HG02642 (cell line): ENCODE data around the gene OR4E2.
"Not testable (repeated sequence)": the region's sequence is repeated elsewhere in the genome, so short reads cannot be mapped to it uniquely, and the experiment has no call there.

Source experiments
- ATAC-seq: cut with Tn5 transposase; IDR thresholded peaks from one replicate; pipeline ENCODE4 v1.9.1; 2021; ENCODE audit warnings: mild to moderate bottlenecking; ENCODE audit not compliant: unreplicated experiment, poor library complexity

Gene OR4E2

GRCh38 chr14:21653331-21653885 is at the start of gene OR4E2:
OR4E2 (plus strand) TSS chr14:21653835; CDS start chr14:21665083, 11,248 bp downstream.
- no peak for ATAC-seq

- ATAC-seq: no peak
Measured at GRCh38 chr14:21612324-21612723, 41.3 kb upstream of the OR4E2 start.

GRCh38 chr14:21614240-21614639 is 39.4 kb upstream of the OR4E2 start:
- no peak for ATAC-seq

- ATAC-seq: no peak
Measured at GRCh38 chr14:21617614-21618013, 36.0 kb upstream of the OR4E2 start.

GRCh38 chr14:21626491-21627230 is 27.0 kb upstream of the OR4E2 start:
- no peak for ATAC-seq

GRCh38 chr14:21630503-21630902 is 23.1 kb upstream of the OR4E2 start:
- ATAC-seq: not testable (repeated sequence)

- no peak for ATAC-seq
Measured at GRCh38 chr14:21631084-21631483, 22.6 kb upstream of the OR4E2 start.

GRCh38 chr14:21634840-21635239 is 18.8 kb upstream of the OR4E2 start, which contains the start of gene OR10G2:
OR10G2 (minus strand) TSS chr14:21634940; CDS start chr14:21634842, 98 bp downstream.
- no peak for ATAC-seq

- no peak for ATAC-seq
Measured at GRCh38 chr14:21642683-21643082, 11.0 kb upstream of the OR4E2 start.

GRCh38 chr14:21643407-21643806 is 10.2 kb upstream of the OR4E2 start:
- no peak for ATAC-seq

GRCh38 chr14:21647380-21647779 is 6.3 kb upstream of the OR4E2 start:
- ATAC-seq: no peak

- ATAC-seq: no peak
Measured at GRCh38 chr14:21652209-21652808, 1.3 kb upstream of the OR4E2 start.

- no peak for ATAC-seq
Measured at GRCh38 chr14:21654215-21654614, 580 bp downstream of the OR4E2 start.

GRCh38 chr14:21656980-21657379 is 3.3 kb downstream of the OR4E2 start:
- no peak for ATAC-seq

GRCh38 chr14:21668377-21668776 is 14.7 kb downstream of the OR4E2 start:
- no peak for ATAC-seq

- no peak for ATAC-seq
Measured at GRCh38 chr14:21669284-21669683, 15.6 kb downstream of the OR4E2 start.

- no peak for ATAC-seq
Measured at GRCh38 chr14:21671371-21671770, 17.7 kb downstream of the OR4E2 start.

GRCh38 chr14:21672116-21672515 is 18.5 kb downstream of the OR4E2 start:
- no peak for ATAC-seq

GRCh38 chr14:21673718-21674117 is 20.1 kb downstream of the OR4E2 start, which contains the start of gene OR4E1:
OR4E1 (minus strand) TSS chr14:21673818; CDS start chr14:21670935, 2,883 bp downstream.
- ATAC-seq: no peak

- no peak for ATAC-seq
Measured at GRCh38 chr14:21675566-21675965, 21.9 kb downstream of the OR4E2 start.

- no peak for ATAC-seq
Measured at GRCh38 chr14:21680072-21680471, 26.4 kb downstream of the OR4E2 start.
